ENCODE measurements around the gene NEURL2.
"Not testable (repeated sequence)": the region's sequence is repeated elsewhere in the genome, so short reads cannot be mapped to it uniquely, and the experiment has no call there.

The NEURL2 gene

GRCh38 chr20:45897692-45898091 is 6.7 kb upstream of the NEURL2 start:
- DNase-seq = no peak

DNA sequence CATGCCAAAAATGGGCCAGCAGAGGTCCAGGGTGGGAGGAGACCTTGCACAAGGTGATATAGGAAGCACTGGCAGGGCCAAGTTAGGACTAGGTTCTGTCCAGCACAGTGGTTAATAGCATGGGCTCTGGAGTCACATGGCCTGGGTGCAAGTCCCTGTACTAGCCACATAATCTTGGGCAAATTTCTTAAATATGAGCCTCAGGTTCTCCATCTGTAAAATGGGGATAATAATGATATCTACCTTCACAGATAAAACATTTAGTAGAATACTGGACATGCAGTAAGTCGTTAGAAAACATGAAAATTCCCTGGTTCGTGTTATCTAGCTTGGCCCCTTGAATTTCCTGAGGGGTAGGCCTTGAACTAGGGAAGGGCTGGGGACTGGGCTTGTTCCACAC is 6.3 kb upstream of the NEURL2 start:
- no peak for DNase-seq

DNA sequence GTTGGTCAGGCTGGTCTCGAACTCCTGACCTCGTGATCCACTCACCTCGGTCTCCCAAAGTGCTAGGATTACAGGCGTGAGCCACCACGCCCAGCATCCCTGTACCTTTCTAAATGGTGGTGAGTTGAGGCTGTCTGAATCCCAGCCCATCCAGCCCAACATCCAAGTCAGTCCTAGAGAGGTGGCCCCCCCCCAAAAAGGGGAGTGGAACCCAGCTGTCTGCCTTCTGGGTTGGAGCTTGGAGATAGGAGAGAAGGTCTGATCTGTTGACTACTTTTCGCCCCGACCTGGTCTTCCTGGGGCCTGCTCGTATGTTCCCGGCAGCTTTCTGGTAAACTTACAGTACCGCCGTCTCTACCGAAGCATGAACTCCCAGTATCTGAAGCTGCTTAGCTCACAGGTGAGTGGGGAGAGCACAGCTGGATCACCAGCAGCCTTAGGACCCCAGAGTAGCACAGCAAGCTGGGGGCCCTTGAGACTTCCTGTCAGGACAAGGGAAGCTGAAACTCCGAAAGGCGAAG is 5.7 kb upstream of the NEURL2 start:
- DNase-seq = no peak

DNA sequence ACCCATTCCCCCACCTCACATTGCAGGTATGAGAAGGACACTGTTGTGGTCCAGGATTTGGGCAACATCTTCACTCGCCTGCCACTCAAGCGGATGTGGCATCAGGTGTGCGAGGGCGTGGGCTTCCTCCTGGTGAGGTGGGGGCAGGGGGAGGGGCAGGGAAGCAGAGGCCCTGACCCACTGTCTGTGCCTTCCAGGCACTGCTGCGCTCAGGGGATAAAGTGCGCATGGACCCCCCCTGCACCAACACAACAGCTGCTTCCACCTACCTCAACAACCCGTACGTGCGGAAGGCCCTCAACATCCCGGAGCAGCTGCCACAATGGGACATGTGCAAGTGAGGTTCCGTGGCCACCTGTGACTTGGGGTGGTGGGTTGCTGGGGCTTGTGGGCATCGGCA is 3.8 kb upstream of the NEURL2 start:
- DNase-seq = no peak

DNA sequence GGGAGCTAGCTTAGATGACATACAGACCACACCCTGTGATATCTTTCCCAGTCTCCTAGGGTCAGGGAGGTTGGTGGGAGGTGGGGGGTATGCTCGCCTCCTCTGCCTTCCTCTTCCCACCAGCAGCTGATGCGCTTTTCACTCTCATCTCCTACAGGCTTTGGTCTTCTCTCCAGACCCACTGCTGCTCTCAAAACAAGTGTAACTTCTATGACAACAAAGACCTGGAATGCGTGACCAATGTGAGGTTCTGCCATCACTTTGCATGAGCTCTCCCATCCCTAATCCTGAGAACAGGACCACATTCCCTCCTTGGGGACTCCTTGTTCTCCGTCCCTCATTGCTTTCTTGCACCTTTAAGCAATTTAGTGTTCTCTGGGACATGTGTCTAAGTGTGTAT is 2.8 kb upstream of the NEURL2 start:
- no peak for DNase-seq

GRCh38 chr20:45892828-45893500 is 2.0 kb upstream of the NEURL2 start:
- DNase-seq = peak; percentile 50

DNA sequence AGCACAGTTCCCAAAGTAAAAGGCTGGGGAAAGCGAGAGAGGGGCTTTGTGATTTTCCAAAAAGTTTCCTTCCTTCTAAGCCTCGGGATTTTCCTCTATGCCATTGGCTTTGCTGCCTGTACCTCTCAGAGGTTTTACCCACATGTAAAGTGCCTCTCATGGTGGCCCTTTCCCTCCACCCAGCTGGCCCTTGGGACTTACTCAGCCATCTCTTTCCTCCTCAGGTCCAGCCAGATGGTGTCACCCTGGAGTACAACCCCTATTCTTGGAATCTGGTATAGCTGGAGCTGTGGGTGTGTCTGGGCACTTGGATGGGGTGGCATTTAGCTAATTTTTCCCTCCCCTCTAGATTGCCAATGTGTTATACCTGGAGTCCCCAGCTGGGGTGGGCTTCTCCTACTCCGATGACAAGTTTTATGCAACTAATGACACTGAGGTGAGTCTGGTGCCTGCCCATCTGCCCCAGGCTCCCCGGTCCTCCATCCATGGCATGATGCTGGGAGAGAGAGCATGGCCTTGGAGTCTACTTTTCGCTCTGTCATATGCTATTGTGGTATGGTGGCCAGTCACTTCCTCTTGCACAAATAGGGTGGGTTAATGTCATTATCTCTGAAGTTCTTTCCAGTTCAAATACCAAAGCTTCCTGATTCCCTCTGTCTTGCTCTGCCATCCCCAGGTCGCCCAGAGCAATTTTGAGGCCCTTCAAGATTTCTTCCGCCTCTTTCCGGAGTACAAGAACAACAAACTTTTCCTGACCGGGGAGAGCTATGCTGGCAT is 1.2 kb upstream of the NEURL2 start:
- no peak for DNase-seq

- peak; percentile 43 for DNase-seq
Measured at GRCh38 chr20:45890077-45890984, 677 bp downstream of the NEURL2 start.

DNA sequence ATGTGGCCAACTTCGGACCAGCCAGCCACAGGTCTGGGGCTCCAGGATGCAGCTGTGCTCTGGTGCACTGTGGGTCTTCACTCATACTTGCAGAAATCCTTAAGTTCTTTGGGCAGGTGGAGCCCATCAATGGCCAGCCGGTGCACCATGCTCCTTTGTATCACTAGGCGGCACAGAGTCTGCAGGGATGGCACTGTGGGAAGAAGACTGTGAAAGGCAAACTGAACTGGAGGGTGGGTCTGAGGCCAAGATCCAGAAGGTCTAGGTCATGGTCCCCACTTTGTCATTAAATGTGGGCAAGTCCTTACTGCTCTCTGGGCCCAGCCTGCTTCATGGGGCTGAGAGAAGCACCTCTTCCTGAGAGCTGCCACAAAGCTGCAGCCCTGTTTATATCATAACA is 2.3 kb downstream of the NEURL2 start:
- DNase-seq = no peak

DNA sequence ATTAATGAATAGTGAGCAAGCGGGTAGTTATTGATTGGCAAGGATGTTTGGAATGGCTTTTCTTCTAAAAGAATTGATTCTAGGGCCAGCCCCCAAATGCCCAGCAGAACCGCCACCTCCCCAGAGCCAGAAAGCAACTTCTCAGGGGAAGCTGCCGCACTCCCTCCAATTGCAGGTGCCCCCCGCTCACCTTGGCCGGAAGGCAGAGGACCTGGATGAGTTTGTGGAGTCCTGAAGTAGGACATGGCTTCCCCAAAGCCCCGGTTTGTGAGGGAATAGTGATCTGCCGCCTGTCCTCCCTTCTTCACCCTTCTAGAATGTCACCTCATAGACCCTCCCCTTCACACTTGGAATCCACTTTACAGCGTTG is 3.7 kb downstream of the NEURL2 start, which contains the start of gene SPATA25:
Gene SPATA25, minus strand, starts transcription at position 277 of the 370 bp plus-strand sequence. Its CDS starts 32 bp downstream, at position 245.
- no peak for DNase-seq

- no peak for DNase-seq
Measured at GRCh38 chr20:45886590-45887345, 4.2 kb downstream of the NEURL2 start.

DNA sequence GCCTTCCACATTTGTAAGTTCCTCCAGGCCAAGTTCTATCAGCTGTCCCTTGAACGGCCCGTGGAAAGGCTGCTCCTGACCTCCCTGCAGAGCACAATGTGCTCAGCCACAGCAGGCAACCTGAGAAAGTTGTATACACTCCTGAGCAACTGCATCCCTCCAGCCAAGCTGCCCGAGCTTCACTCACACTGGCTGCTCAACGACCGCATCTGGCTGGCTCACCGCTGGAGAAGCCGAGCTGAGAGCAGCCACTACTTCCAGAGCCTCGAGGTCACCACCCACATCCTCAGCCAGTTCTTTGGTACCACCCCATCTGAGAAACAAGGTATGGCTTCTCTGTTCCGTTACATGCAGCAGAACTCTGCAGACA is 7.9 kb downstream of the NEURL2 start:
- no peak for DNase-seq

DNA sequence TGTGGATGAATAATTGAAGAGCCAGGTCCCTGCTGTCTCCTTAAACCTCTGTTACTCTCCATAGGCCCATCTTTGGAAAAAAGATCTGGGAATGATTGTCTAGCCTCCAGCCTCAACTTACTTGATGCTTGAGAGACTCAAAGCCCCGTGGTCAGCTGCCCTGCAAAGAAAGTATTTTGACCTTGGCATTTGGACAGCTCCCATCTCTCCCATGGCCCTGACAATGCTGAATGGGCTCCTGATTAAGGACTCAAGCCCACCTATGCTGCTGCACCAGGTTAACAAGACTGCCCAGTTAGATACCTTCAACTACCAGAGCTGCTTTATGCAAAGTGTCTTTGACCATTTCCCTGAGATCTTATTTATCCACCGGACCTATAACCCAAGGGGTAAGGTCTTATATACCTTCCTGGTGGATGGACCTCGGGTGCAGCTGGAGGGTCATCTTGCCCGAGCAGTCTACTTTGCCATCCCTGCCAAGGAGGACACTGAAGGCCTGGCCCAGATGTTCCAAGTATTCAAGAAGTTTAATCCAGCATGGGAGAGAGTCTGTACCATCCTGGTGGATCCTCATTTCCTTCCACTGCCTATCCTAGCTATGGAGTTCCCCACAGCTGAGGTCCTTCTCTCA is 8.4 kb downstream of the NEURL2 start:
- DNase-seq = no peak

DNA sequence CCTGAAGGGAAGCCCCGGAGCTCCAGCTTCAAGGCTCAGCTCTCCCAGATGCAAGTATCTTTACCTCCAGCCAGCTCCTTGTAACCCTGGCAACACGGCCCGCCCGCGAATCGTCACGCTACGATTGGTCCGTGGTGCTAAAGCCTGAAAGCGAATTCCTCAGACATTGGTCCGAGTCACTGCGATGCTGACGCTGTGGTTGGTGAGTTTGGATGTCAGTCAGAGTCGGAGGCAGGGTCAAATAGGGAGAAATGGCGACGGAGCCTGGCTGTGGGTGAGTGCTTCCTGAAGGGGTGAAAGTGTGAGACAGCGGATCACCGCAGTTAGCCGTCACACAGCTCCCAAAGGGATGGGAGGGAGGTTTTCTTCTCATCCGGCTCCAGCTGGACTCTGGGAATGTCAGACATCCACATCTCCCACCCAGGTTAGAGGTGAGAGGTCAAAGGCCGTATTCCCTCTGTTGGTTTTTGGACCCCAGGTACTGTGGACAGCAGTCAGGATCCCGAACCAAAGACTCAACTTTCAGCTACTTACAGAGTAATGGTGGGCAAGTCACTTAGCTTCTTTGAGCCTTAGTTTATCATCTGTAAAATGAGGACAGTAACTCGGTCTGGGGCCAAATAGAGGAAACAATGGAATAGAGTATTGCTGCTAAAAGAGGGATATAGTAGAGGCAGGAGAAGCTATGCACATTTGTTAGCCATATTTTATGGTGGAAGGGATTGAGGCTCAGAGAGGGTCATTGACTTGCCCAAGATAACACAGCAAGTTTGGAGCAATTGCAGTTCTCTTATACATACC is 9.8 kb downstream of the NEURL2 start, which contains the start of gene ZSWIM1:
Gene ZSWIM1, plus strand, starts transcription at position 240 of the 801 bp plus-strand sequence. CDS start 1,366 bp downstream, outside the sequence.
- DNase-seq = peak; percentile 98

DNA sequence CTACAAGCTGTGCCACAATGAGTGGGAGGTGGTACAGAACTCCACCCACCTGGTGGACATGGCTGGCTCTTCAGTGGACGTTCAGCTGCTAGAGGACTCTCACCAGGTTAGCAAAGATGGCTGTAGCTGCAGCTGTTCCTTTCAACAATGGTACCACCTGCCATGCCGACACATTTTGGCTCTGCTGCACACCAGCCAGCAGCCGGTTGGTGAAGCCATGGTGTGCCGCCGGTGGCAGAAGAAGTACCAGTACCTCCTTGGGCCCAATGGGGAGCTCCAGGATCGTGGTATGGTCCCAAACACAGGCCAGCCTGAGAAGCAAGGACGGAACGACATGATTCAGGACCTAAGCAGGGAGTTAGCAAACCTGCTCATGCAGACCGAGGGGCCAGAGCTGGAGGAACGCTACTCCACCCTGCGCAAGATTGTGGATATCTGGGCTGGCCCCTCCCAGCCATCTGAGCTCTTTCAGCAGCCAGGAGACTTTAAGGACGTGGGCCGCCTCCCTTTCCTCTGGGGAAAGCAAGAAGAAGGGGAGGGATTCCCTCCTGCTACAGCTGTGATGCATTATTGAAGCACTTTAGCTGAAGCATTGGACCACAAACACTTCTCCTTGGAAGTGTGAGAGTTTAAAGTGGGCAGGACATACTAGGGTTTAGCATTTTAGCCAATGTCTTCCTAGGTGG is 12.8 kb downstream of the NEURL2 start:
- DNase-seq = no peak

- DNase-seq = no peak
Measured at GRCh38 chr20:45874576-45874975, 16.4 kb downstream of the NEURL2 start.

- DNase-seq = not testable (repeated sequence)
Measured at GRCh38 chr20:45874104-45874481, 16.9 kb downstream of the NEURL2 start.

- no peak for DNase-seq
Measured at GRCh38 chr20:45873409-45874103, 17.5 kb downstream of the NEURL2 start.

- no peak for DNase-seq
Measured at GRCh38 chr20:45872626-45873025, 18.4 kb downstream of the NEURL2 start.

DNA sequence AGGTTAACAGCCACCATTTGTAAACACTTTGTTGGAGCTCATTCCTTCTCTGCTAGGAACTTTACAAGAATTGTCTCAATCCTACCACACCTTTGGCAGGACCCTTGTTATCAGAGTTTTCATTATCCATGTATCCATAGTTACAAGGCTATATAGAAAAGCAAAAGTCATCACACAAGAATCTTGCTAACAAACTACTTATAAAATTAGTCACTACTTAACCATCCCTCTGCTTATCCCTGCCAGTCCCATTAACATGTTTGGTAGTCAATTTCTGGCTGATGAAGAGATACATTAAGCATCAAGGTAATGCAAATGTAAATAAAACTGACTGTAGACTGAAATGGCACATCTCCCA is 23.2 kb downstream of the NEURL2 start:
- DNase-seq = no peak
